GM19238 (cell line): Measurements from ENCODE around the gene B3GALT2.

ENCODE experiments used
- DNase-seq: peaks from one replicate; pipeline ENCODE4 v3.0.0; 2011; ENCODE audit warnings: low spot score; ENCODE audit not compliant: insufficient read length

B3GALT2 gene

DNA sequence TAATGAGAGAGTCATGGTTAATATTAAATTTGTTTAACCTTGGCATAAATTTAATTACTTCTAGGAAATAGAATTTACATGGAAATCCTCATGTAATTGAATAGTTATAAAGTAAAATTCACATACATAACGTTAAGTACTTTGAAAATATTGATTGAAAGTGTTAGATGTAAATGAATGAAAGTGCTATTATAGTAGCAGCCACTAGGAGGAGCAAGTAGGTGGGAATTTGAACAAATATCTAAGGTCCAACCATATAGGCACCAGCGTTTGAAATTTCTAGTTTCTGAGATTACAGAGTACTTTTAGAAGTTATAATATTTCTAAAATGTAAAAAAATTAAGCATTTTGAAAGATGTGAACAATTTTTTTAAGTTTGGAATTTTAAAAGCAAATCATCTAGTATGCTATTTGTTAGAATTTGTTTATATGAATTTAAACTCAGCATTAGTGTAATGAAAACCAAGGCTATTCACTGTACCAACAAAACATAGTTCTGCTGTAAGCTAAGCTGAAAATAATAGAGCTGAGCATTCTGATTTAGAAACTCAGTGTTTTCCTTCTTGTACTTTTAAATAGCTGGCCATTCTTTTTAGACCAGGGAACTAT lies 3.3 kb downstream of the B3GALT2 start:
- no peak for DNase-seq

- DNase-seq: no peak
Observed at GRCh38 chr1:193181985-193182384, 4.4 kb downstream of the B3GALT2 start.

- DNase-seq: no peak
Observed at GRCh38 chr1:193181536-193181935, 4.9 kb downstream of the B3GALT2 start.

GRCh38 chr1:193179094-193179493 lies 7.3 kb downstream of the B3GALT2 start:
- no peak for DNase-seq

DNA sequence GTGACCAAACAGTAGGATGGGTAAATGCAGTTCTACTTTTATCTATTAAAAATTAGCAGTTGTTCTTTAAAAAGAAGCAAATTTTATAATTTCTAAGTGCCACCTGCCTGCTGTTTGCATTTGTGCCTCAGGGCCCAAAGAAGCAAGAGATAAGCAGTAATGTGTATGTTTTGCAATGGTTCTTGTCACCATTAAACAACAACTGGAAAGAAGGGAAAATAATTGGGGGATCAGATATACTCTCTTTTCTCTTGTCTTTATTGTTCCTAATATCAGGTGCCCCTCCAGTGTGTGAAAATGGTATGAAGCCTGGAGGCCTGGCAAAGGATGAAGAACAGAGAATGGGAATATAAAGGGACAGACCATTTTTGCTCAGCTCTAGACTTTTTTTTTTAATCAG lies 9.6 kb downstream of the B3GALT2 start:
- no peak for DNase-seq

DNA sequence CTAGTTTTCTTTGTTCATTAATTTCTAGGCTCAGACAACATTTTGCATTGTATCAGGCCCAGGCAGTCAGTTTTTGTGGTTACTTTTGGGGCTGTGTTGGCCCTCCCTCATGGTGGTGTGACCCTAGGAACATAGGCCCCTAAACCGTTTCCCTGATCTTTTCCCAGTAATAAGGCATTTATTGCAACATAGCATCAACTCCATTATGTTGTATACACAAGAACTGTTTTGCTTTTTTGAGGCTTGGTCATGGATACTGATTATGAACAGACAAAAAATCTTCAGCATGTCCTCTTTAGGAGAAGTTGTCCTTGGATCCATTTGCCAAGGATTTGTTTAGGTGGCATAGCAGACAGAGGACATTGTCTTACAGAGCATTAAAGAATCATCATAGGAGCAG lies 10.3 kb downstream of the B3GALT2 start:
- no peak for DNase-seq

GRCh38 chr1:193157360-193157759 lies 29.1 kb downstream of the B3GALT2 start:
- DNase-seq: no peak

- DNase-seq: no peak
Observed at GRCh38 chr1:193156822-193157142, 29.6 kb downstream of the B3GALT2 start.

- no peak for DNase-seq
Observed at GRCh38 chr1:193156117-193156821, 30.1 kb downstream of the B3GALT2 start.

DNA sequence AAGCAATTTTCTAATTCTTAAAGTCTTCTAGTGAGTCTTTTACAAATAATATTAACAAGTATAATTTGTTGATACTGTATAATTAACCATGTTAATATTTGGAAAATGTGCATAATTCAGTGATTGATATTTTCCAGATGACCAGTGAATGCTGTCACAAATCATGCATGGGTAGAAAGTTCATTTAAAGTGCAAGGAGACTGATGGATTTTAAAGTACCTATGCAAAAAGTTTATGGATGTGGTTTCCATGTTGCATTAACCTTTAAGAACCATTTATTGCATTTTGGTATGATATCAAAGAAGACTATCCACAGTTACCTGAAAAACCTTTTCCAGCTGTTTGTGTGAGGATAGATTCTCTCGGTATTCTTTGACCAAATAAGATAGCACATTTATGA lies 41.4 kb downstream of the B3GALT2 start:
- DNase-seq: no peak

DNA sequence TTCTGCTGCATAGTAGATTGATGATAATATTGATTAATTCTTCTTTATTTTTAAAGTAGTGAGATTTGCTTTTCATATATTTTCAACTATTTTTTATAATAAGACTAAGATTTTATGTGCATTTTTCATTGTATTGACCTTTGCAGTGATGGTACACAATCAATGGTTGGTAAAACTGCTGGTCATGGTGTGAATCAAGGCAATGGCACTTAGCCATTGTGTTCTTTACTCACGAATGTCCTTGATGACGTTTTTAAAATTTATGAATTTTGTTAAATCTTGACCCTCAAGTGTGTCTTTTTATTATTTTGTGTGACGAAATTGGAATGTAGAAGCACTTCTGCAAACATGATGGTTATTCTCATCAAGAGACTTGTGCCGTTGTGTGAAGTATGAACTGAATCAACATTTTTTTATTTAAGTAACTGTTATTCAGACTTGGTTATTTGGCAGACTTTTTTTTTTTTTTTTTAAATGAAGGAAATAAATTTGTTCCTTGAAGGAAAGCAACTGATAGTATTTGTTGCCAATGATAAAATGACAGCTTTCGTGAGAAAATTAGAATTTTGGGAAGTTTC lies 42.0 kb downstream of the B3GALT2 start:
- no peak for DNase-seq

- no peak for DNase-seq
Observed at GRCh38 chr1:193143285-193143684, 43.1 kb downstream of the B3GALT2 start.

DNA sequence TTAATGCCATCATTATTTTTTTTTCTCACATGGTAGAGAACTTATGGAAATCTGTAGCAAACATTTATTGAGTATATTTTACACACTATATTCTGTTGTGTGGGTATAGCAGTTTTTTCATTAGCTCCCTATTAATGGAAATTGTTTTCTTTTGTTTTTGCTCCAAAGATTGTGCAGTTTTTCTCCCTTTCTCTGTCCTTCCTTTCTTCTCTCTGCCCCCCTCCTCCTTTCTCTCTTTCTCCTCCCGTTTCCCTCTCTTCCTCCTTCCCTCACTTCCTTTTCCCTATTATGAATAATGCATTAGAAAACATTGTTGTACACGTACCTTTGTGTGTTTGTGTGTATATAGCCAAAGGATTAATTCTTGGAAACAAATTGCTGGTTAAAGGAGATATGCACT lies 44.0 kb downstream of the B3GALT2 start:
- DNase-seq: no peak

GRCh38 chr1:193141804-193142203 lies 44.6 kb downstream of the B3GALT2 start:
- DNase-seq: no peak

DNA sequence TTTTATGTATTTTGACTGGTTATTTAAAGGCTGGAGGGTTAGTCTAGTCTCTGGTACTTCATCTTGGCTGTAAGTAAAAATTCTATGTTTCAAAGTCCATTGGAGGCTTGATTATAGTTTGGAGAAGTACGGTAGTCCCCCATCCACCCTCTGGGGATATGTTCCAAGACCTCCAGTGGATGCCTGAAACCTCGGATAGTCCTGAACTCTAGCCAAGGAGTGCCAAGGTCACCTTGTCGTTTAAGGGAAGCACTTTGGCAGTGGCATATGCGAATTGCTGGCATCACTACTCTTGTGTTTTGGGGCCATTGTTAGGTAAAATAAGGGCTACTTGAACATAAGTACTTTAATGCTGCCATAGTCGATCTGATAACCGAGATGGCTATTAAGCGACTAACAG lies 46.2 kb downstream of the B3GALT2 start:
- DNase-seq: no peak

DNA sequence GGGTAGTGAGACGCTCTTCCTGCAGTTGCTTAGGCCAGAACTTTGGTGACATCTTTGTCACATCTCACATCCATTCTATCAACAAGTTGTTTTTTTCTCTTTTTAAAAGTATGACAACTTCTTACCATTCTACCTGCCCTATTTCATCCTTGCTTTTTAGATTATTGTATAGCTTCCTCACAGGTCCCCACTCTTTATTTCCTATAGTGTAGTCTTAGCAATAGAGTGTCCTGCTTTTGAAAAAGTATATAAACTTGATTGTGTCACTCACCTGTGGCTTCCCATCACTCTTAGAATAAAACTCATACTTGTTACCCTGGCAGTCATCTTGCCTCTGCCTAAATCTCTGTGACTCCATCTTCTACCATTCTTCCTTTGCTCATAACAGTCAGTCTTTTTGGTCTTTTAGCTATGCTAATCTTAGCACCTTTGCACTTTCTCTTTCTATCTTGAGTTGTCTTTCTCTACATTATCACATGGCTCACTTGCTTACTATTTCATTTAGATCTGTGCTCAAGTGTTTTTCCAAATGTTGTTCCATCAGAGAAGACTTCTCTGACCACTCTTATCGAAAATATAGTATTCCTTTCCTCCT lies 55.0 kb downstream of the B3GALT2 start:
- no peak for DNase-seq
